ENCODE results near the gene PPP6R2.
A peak's percentile ranks its signal among the peaks of the same experiment; 100 is the strongest.

Gene PPP6R2

GRCh38 chr22:50305393-50305922, 37.7 kb upstream of the PPP6R2 start:
- no peak for DNase-seq (ENCODE audit: low spot score)

GRCh38 chr22:50305923-50306566, 37.1 kb upstream of the PPP6R2 start:
- DNase-seq (ENCODE audit: low spot score), result peak; percentile 62

DNA sequence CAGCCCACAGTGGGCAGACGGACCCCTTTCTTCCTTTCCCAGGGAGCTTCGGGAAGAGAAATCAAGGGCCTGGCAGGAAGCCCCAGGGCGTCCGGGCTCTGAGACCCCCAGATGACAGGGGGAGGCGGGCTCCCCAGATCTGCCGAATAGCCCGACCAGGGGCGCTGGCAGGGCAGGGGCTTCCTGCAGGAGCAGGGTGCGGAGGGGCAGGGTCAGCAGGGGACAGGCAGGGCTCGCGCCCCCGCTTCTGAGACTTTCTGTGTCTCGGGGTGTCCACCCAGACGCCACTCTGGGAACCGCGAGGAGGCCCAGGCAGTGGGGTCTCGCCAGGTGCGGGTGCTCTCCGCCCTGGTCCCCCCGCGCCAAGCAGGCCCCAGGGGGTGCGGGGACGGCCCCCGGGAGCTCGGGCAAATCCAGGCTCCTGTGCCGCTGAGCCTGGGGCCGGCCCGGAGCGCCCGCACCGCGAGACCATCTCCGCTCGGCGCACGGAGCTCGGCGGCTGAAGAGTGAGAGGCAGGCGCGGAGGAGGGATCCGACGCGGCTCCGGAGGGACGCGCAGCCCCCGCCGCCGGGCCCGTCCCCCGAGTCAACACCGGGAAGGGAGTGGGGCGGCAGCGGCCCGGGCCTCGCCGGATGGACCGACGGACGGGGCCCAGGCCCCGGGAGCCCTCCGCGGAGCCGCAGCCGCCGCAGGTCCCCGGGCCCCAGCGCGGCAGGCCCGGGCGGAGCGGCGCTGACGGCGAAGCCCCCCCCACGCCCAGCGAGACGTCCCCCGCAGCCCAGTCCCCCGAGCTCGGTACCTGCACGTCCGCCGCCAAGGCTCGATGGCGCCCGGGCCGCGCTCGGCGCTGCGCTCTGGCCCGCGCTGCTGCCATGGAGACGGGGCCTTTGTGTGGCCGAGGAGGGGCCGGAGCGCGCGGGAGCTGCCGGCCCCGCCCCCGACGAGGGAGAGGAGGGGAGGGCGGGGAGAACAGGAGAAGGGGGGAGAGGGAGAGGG, 36.1 kb upstream of the PPP6R2 start, which contains the start of gene PLXNB2:
TSS of gene PLXNB2 (minus strand) at position 894 of the 997 bp plus-strand sequence. CDS start 17,062 bp downstream, outside the sequence.
- peak; percentile 35 for DNase-seq (ENCODE audit: low spot score)

GRCh38 chr22:50307890-50308596, 35.1 kb upstream of the PPP6R2 start:
- no peak for DNase-seq (ENCODE audit: low spot score)

GRCh38 chr22:50308597-50308935, 34.6 kb upstream of the PPP6R2 start:
- no peak for DNase-seq (ENCODE audit: low spot score)

GRCh38 chr22:50308986-50309600, 34.0 kb upstream of the PPP6R2 start:
- DNase-seq (ENCODE audit: low spot score), result no peak

DNA sequence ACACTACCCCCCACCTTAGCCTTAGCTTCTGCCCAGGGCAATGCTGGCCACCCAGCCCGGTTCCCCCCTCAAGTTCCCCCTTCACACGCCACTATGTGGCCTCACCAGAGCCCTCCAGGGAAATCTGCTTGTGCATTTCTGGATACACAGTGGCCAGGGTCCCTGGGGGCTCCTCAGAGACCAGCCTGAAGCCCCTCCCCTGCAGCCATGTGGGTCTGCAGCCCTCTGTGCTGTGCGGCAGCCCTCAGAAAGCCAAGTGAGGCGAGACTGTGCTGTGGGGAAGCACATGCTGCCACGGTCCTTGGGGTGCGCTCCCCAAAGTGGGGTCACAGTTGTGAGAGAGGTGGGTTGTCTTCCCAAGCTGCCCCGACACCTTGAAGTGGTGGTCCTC, 33.5 kb upstream of the PPP6R2 start:
- DNase-seq (ENCODE audit: low spot score), result no peak

DNA sequence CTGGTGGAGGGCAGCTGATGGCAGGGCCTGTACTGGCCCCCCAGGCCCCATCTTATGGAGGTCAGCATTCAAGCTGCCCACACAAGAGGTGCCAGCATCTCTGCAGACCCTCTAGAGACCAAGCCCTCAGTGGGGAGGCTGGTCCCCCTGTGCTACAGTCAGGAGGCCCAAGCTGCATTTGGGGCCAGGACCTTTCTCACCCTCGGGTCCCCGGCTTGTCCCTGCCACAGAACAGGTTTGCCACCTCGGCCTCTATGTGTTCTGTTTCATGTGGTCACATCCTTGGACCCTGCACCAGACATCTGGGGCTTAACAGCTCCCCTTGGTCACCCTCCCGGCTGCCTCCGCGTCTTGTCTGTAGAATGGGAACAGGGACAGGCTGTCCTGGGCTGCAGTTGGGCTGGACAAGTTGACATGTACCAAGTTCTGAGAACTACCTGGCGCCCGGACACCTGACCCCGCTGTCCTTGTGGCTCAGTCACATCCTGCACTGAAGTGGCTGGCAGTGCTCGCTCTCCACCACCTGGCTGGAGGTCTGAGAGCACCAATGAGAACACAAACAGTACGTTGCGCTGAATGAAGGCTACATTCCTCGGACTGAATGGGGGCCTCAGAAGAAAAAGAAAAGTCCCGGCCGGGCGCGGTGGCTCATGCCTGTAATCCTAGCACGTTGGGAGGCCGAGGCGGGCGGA, 33.0 kb upstream of the PPP6R2 start:
- no peak for DNase-seq (ENCODE audit: low spot score)

GRCh38 chr22:50310949-50311444, 32.1 kb upstream of the PPP6R2 start:
- DNase-seq (ENCODE audit: low spot score), result no peak

GRCh38 chr22:50311606-50312351, 31.3 kb upstream of the PPP6R2 start:
- no peak for DNase-seq (ENCODE audit: low spot score)

DNA sequence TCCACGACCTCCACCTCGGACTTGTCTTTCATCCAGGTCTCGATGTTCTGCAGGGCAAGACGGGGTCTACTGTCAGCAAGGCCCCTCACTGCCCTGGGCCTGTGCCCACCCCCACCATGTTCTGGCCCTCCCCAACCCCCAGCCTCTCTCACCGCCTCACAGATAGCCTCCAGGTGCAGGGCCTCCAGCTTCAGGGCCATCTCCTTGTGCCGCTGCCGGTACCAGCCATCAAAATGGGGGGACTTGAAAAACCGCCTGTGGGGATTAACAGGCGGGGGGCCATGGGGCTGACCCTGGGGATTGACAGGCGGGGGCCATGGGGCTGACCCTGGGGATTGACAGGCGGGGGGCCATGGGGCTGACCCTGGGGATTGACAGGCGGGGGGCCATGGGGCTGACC, 30.8 kb upstream of the PPP6R2 start:
- DNase-seq (ENCODE audit: low spot score), result no peak

DNA sequence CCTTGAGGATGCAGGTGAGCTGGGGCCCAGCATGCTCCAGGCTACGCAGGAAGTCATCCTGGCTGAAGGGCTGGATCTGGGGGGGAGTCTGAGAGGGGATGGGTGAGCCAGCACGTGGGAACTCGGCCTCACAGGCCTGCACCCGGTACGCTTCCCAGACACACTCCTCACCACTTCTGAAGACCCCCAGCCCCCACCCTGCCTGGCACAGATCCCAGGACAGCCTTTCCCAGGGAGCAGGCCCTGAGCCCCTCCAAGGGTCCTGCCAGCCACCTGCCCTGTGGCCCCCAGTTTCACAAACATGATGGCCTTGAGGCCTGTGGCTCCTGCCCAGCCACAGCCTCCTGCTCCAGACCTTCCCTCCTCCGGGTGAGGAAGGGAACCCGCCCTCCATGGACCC, 30.1 kb upstream of the PPP6R2 start:
- DNase-seq (ENCODE audit: low spot score), result no peak

DNA sequence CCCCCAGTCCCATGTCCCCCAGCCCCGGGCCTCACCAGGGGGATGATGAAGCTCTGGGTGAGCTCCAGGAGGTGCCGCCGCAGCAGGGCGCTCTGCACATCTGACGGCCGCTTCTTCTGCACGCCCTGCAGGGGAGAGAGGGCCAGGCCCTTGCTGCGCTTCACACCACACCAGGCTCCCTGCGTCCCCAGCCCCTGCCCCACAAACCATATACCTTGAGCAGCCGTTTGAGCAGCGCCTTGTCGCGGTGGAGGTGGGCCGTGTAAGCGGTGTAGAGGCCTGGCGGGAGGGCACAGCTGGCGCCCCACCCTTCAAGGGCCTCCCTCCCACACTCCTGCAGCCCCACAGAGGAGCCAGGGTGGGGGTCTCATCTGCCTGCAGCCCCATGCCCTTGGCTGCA, 29.5 kb upstream of the PPP6R2 start:
- no peak for DNase-seq (ENCODE audit: low spot score)

GRCh38 chr22:50314081-50314454, 29.1 kb upstream of the PPP6R2 start:
- no peak for DNase-seq (ENCODE audit: low spot score)

DNA sequence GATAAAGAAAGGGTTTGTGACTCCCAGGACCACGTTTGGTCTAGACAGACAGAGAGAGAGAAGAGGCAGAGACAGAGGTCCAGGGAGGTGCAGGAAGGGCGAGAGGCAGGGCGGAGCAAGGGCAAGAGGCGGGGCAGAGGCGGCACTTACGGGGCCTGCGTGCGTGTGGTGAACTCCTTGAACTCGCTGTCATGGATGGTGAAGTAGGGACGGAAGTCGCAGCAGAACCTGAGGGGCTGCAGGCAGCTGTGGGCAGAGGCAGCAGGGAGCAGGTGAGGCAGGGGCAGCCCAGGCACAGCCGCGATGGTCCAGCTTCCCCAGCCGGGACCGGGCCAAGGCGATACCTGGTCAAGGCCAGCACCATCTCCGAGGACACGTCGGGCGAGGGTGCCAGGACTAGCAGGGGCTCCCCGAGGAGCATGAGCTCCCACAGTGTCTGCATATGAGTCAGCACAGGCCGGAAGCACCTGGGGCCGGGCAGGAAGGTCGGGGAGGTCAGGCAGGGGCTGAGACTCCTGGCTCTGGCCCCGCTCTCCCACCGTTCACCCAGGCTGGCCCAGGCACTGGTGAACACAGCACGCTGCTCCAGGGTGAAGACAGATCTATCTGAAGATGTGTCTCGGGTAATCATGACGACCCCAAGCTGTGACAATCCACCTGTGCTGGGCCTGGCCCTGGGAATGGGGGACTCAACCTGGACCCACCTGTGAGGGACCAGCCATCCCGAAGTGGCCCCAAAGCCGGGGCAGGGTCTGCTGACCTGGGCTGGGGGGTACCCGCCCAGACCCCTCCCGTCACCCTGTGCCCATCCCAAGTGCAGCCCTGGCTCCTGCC, 28.5 kb upstream of the PPP6R2 start:
- peak; percentile 22 for DNase-seq (ENCODE audit: low spot score)

DNA sequence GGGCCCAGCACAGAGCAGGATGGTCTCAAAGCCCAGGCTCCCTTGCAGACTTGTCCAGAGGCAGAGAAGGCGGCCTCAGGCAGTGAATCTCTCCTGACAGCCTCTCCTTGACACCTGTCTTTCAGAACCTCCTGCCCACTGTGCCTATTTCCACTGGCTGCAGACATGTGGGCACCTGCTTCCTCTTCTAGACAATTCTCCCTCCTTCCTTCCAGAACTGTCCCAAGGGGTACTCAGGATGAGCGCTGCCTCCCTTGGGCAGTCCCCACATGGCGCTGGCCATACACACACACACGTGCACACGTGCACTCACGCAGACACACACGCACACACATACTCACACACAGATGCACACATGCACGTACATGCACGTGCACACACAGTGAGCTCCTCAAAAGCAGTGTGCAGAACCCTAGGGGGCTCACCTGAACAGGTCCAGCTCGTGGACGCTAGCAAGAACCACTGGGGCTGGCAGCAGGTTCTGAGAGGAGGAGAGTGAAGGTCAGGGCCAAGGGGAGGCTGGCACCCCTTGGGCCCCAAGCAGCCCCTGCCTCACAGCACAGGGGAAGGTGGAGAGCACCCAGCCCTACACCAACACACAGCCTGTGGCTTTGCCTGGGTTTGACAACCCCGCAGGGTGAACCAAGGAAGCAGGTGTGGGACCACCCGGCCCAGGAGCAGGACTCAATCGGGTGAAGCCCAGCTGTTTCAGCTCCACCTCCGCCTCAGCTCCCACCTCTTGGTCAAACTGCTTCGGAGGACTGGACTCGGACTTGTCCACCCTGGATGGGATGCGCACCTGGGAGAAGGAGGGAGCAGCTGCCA, 27.6 kb upstream of the PPP6R2 start:
- no peak for DNase-seq (ENCODE audit: low spot score)

DNA sequence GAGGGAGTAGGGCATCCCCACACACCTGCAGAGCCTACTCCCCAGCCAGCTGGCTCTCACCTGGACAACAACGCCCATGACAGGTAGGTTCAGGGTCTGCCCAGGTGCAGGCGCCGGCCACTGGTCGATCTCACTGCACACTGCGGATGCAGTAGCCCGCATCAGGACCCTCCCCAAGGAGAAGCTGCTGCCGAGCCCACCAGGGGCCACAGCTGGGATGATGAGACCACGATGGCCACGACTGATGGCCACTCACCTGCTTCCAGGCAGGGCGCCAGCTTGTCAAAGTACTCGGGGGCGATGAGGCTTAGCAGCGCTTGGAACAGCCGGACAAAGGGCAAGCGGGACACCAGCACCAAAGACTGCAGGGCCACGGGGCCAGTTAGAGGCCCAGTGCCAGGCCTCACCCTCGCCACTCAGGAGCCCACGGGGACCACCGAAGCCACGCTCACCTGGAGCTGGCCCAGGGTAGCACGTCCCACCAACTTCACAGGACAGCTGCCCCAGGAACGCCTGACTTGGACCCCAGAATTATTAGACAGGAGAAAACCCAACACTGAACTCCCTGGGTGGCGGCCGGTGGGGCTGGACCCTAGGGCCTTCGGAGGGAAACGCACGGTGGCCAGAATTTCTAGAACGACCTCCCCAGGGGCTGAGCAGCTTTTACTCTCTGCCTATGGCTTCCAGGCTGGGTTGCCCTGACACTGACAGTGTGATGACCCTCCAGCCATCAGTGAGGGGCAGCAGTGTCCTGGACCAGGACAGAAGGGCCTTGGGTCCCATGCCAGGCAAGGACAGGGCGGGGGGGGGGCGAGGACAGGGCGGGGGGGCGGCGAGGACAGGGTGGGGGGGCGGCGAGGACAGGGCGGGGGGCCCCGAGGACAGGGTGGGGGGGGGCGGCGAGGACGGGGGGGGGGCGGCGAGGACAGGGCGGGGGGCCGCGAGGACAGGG, 26.7 kb upstream of the PPP6R2 start:
- DNase-seq (ENCODE audit: low spot score), result no peak

All from hematopoietic multipotent progenitor cell treated with erythropoietin and hydrocortisone succinate and interleukin-3 and kit ligand, for 15 days (in vitro differentiated cells).